SK-N-SH treated with all-trans-retinoic acid at 6 μM for 48 hours (cell line): ENCODE measurements around the gene GNPTG.

Experiments used
- ATAC-seq: fragments of 200-7000 bp; cut with Tn5 transposase; 3 replicates; pipeline ENCODE4 v1.9.1; 2020; ENCODE audit warnings: mild to moderate bottlenecking, moderate library complexity
- ARNTL ChIP-seq: fragments of 450-650 bp; formaldehyde crosslinking; IDR thresholded peaks from 2 replicates; pipeline ENCODE4 v1.5.0; 2020; ENCODE audit warnings: low read depth, mild to moderate bottlenecking, moderate library complexity, borderline replicate concordance
- BACH2 ChIP-seq: fragments of 250-450 bp; sonication (Bioruptor Pico); IDR thresholded peaks from 2 replicates; pipeline ENCODE4 v1.9.0; 2021; ENCODE audit warnings: mild to moderate bottlenecking, borderline replicate concordance
- CSDC2 ChIP-seq: fragments of 250-450 bp; sonication (Bioruptor Pico); IDR thresholded peaks from 2 replicates; pipeline ENCODE4 v1.5.0; 2020; ENCODE audit warnings: mild to moderate bottlenecking, moderate library complexity
- ESRRG ChIP-seq: fragments of 250-450 bp; sonication (Bioruptor Pico); IDR thresholded peaks from 2 replicates; pipeline ENCODE4 v1.6.1; 2021; ENCODE audit warnings: mild to moderate bottlenecking
- ISL1 ChIP-seq: fragments of 250-450 bp; sonication (Bioruptor Pico); IDR thresholded peaks from 2 replicates; pipeline ENCODE4 v2.1.2; 2022; ENCODE audit warnings: mild to moderate bottlenecking, moderate library complexity
- PPARA ChIP-seq: fragments of 250-450 bp; sonication (Bioruptor Pico); IDR thresholded peaks from 2 replicates; pipeline ENCODE4 v1.5.0; 2020; ENCODE audit warnings: mild to moderate bottlenecking, borderline replicate concordance
- RARB ChIP-seq: fragments of 250-450 bp; sonication (Bioruptor Pico); IDR thresholded peaks from 2 replicates; pipeline ENCODE4 v1.8.0; 2021; ENCODE audit warnings: mild to moderate bottlenecking, moderate library complexity
- SNAI2 ChIP-seq: fragments of 250-450 bp; sonication (Bioruptor Pico); IDR thresholded peaks from 2 replicates; pipeline ENCODE4 v1.5.0; 2020; ENCODE audit warnings: mild to moderate bottlenecking, moderate library complexity
- TCF4 ChIP-seq: fragments of 250-450 bp; sonication (Bioruptor Pico); IDR thresholded peaks from 2 replicates; pipeline ENCODE4 v1.8.0; 2021; ENCODE audit warnings: mild to moderate bottlenecking, moderate library complexity, borderline replicate concordance
- TOX ChIP-seq: fragments of 250-450 bp; sonication (Bioruptor Pico); IDR thresholded peaks from 2 replicates; pipeline ENCODE4 v1.8.0; 2021; ENCODE audit warnings: mild to moderate bottlenecking, moderate library complexity, borderline replicate concordance
- ZC3H10 ChIP-seq: fragments of 250-450 bp; sonication (Bioruptor Pico); IDR thresholded peaks from 2 replicates; pipeline ENCODE4 v1.5.1; 2021; ENCODE audit warnings: mild to moderate bottlenecking, moderate library complexity
- ZFP3 ChIP-seq: fragments of 250-450 bp; sonication (Bioruptor Pico); IDR thresholded peaks from 2 replicates; pipeline ENCODE4 v1.5.0; 2020; ENCODE audit warnings: mild to moderate bottlenecking, moderate library complexity
- ZFP30 ChIP-seq: fragments of 450-650 bp; formaldehyde crosslinking; IDR thresholded peaks from 2 replicates; pipeline ENCODE4 v1.5.0; 2022; ENCODE audit warnings: mild to moderate bottlenecking, moderate library complexity
- ZNF565 ChIP-seq: fragments of 450-650 bp; formaldehyde crosslinking; conservative IDR thresholded peaks from 2 replicates; pipeline ENCODE4 v1.5.0; 2020; ENCODE audit warnings: low read depth, mild to moderate bottlenecking, moderate library complexity
- ZNF70 ChIP-seq: fragments of 450-650 bp; formaldehyde crosslinking; IDR thresholded peaks from 2 replicates; pipeline ENCODE4 v1.5.0; 2020; ENCODE audit warnings: mild to moderate bottlenecking, moderate library complexity
- ZNF8 ChIP-seq: fragments of 450-650 bp; formaldehyde crosslinking; IDR thresholded peaks from 2 replicates; pipeline ENCODE4 v1.5.0; 2020; ENCODE audit warnings: mild to moderate bottlenecking, moderate library complexity
- TF ChIP-seq, protein P1 (sequence below): fragments of 250-450 bp; sonication (Bioruptor Pico); IDR thresholded peaks from 2 replicates; pipeline ENCODE4 v1.8.0; 2021; ENCODE audit warnings: low read depth, mild to moderate bottlenecking, moderate library complexity, borderline replicate concordance
- TF ChIP-seq, protein P2 (sequence below): fragments of 250-450 bp; sonication (Bioruptor Pico); IDR thresholded peaks from 2 replicates; pipeline ENCODE4 v1.8.0; 2020; ENCODE audit warnings: mild to moderate bottlenecking, moderate library complexity, borderline replicate concordance
- TF ChIP-seq, protein P3 (sequence below): fragments of 250-450 bp; sonication (Bioruptor Pico); IDR thresholded peaks from 2 replicates; pipeline ENCODE4 v1.5.1; 2020; ENCODE audit warnings: low read depth, mild to moderate bottlenecking, moderate library complexity

Gene GNPTG

DNA sequence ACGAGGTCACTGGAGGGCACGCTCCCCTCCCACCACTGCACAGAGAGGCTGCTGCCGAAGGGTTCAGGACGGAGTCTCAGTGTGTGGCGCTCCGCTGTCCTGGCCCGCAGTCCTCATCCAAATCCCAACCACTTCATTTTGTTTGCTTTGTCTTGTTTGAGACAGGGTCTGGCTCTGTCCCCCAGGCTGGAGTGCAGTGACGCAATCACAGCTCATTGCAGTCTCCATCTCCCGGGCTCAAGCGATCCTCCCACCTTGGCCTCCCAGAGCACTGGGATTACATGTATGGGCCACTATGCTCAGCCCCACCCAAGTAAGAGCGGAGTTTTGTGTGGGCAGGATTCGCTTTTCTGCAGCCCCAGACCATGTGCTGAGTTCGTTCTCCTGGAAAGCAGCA is 50.0 kb downstream of the GNPTG start (continued):
- TF ChIP-seq, protein P1, sequence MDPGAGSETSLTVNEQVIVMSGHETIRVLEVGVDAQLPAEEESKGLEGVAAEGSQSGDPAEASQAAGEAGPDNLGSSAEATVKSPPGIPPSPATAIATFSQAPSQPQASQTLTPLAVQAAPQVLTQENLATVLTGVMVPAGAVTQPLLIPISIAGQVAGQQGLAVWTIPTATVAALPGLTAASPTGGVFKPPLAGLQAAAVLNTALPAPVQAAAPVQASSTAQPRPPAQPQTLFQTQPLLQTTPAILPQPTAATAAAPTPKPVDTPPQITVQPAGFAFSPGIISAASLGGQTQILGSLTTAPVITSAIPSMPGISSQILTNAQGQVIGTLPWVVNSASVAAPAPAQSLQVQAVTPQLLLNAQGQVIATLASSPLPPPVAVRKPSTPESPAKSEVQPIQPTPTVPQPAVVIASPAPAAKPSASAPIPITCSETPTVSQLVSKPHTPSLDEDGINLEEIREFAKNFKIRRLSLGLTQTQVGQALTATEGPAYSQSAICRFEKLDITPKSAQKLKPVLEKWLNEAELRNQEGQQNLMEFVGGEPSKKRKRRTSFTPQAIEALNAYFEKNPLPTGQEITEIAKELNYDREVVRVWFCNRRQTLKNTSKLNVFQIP (CRISPR knock-in tag): no peak
- TF ChIP-seq, protein P2, sequence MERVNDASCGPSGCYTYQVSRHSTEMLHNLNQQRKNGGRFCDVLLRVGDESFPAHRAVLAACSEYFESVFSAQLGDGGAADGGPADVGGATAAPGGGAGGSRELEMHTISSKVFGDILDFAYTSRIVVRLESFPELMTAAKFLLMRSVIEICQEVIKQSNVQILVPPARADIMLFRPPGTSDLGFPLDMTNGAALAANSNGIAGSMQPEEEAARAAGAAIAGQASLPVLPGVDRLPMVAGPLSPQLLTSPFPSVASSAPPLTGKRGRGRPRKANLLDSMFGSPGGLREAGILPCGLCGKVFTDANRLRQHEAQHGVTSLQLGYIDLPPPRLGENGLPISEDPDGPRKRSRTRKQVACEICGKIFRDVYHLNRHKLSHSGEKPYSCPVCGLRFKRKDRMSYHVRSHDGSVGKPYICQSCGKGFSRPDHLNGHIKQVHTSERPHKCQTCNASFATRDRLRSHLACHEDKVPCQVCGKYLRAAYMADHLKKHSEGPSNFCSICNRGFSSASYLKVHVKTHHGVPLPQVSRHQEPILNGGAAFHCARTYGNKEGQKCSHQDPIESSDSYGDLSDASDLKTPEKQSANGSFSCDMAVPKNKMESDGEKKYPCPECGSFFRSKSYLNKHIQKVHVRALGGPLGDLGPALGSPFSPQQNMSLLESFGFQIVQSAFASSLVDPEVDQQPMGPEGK (CRISPR knock-in tag): no peak
- TF ChIP-seq ZC3H10 (no peak), ZFP30 (CRISPR knock-in tag) (no peak), ZFP3 (no peak)
- TF ChIP-seq, protein P3, sequence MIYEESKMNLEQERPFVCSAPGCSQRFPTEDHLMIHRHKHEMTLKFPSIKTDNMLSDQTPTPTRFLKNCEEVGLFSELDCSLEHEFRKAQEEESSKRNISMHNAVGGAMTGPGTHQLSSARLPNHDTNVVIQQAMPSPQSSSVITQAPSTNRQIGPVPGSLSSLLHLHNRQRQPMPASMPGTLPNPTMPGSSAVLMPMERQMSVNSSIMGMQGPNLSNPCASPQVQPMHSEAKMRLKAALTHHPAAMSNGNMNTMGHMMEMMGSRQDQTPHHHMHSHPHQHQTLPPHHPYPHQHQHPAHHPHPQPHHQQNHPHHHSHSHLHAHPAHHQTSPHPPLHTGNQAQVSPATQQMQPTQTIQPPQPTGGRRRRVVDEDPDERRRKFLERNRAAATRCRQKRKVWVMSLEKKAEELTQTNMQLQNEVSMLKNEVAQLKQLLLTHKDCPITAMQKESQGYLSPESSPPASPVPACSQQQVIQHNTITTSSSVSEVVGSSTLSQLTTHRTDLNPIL (CRISPR knock-in tag): no peak

DNA sequence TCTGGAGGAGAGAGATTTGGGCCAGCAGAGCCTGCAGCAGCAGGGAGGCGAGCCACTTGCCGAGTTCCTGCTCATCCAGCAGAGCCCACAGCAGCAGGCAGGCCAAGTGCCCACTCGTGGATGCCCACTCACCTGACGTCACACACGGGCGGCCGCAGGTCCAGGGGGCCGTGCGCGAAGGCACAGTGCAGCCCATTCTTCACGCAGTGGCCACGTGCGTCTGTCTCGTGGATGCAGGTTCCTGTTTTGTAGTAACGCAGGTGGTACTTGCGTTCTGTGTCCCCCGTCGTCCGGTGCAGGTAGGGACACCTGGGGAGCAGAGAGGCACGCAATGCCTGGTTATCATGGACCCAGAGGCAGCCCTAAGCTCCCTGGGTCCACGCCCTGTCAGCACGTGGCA is 51.3 kb downstream of the GNPTG start:
- no peak for ATAC-seq
- TF ChIP-seq TCF4 (CRISPR knock-in tag) (no peak), ARNTL (no peak), TOX (CRISPR knock-in tag) (no peak), CSDC2 (CRISPR knock-in tag) (no peak)
- TF ChIP-seq, protein P2 (CRISPR knock-in tag): no peak
- TF ChIP-seq, protein P3 (CRISPR knock-in tag): no peak

DNA sequence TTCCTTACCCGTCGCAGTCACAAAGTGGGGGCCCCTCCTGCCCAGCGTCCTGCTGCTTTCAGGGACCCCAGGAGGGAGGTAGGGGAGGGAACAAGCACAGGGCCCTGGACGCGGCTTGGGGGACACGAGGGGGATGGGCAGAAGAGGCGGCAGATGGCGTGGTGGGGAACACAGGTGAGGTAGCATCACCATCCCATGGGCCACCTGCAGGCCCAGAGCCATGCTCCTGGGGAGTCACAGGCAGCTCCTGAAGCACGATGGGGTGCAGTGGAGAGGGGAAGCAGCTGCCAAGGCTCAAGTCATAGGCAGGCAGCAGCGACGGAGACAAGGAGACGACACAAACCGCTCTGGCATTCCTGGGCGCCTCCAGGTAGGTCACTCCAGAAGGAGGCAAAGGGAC is 52.0 kb downstream of the GNPTG start:
- no peak for ATAC-seq

More for the DNA sequence above, 52.0 kb downstream of the GNPTG start:
- no peak for TF ChIP-seq ISL1 (CRISPR knock-in tag)
- no peak for TF ChIP-seq ZC3H10
- TF ChIP-seq ZFP30 (CRISPR knock-in tag): no peak
- no peak for TF ChIP-seq ZNF565
- no peak for TF ChIP-seq ZNF8 (CRISPR knock-in tag)
- no peak for TF ChIP-seq ESRRG
- TF ChIP-seq ARNTL: no peak
- no peak for TF ChIP-seq RARB (CRISPR knock-in tag)
- no peak for TF ChIP-seq PPARA (CRISPR knock-in tag)
- TF ChIP-seq, protein P2 (CRISPR knock-in tag): no peak
- TF ChIP-seq, protein P1 (CRISPR knock-in tag): no peak
- no peak for TF ChIP-seq CSDC2 (CRISPR knock-in tag)
- no peak for TF ChIP-seq TOX (CRISPR knock-in tag)
- no peak for TF ChIP-seq SNAI2 (CRISPR knock-in tag)
- TF ChIP-seq, protein P3 (CRISPR knock-in tag): no peak
- TF ChIP-seq ZNF70 (CRISPR knock-in tag): no peak
- no peak for TF ChIP-seq BACH2 (CRISPR knock-in tag)
- TF ChIP-seq ZFP3: no peak
